HCT116 (cell line): ENCODE data around the gene BRSK2. TPM values are rescaled to one million over a fixed set of nuclear protein-coding genes. Genes with fewer than 3 reads are reported as not detected.

Source experiments
- ATAC-seq: fragments of 200-7000 bp; cut with Tn5 transposase; 2 replicates; pipeline ENCODE4 v1.9.1; 2020; ENCODE audit warnings: mild to moderate bottlenecking, moderate library complexity
- BruUV-seq: library from RNA; stranded (reverse); fragments of 400-500 nt; replicated peaks from 2 replicates; lab custom pipeline; 2021; lab: Mats Ljungman, UMichigan
- CTCF ChIA-PET: fragments of 300-600 bp; sonication (Branson Sonifier 250); formaldehyde crosslinking; loops from one replicate; lab custom pipeline; 2021; ENCODE audit warnings: antibody characterized with exemption; lab: Charles Lee
- POLR2A ChIA-PET: fragments of 300-600, 350-600 bp; sonication (Branson Sonifier 250); formaldehyde crosslinking; loops from one replicate; lab custom pipeline; 2021; ENCODE audit warnings: antibody characterized with exemption; lab: Charles Lee
- RAD21 ChIA-PET, 2 experiments: fragments of 300-600 bp; sonication (Branson Sonifier 250); formaldehyde crosslinking; loops; one replicate each; lab custom pipeline; 2023; ENCODE audit warnings: low total read pairs in 2 of 2; ENCODE audit not compliant: uncharacterized antibody in 2 of 2, unreplicated experiment in 2 of 2, low non-redundant PET in 1 of 2; lab: Charles Lee
- DNase-seq: peaks from one replicate; pipeline ENCODE4 v3.0.0-alpha.2; 2010; ENCODE audit warnings: low read depth, low spot score
- H2AFZ ChIP-seq: fragments of 200-600 bp; shearing (Covaris generic), sonication (generic); 2 replicates; pipeline ENCODE4 v1.6.1; 2017; ENCODE audit warnings: low read depth, mixed run types, mixed read lengths, antibody characterized with exemption, low read length; ENCODE audit not compliant: poor library complexity, severe bottlenecking
- H3K27ac ChIP-seq: 2 replicates; pipeline ENCODE4 v1.5.1; 2012; ENCODE audit warnings: low read depth, low read length
- H3K27me3 ChIP-seq: fragments of 200-600 bp; sonication (generic); 2 replicates; pipeline ENCODE4 v1.6.1; 2016; ENCODE audit warnings: mixed run types, low read length, mixed read lengths; ENCODE audit not compliant: insufficient read depth
- H3K36me3 ChIP-seq, 2 experiments: fragments of 200-500 bp in 1 of 2; fragments of 200-600 bp in 1 of 2; sonication (Bioruptor generic) in 1 of 2; sonication (generic) in 1 of 2; 2 replicates each; pipeline versions ENCODE4 v1.5.1 to v1.6.1; 2014 to 2016; ENCODE audit warnings: low read length in 2 of 2, inconsistent platforms in 1 of 2, mixed read lengths in 1 of 2, mixed run types in 1 of 2; ENCODE audit not compliant: insufficient read depth in 2 of 2, control insufficient read depth in 1 of 2
- H3K4me1 ChIP-seq, 2 experiments: fragments of 200-600 bp in 1 of 2; sonication (generic) in 1 of 2; 2 replicates each; pipeline versions ENCODE4 v1.5.1 to v1.6.1; 2012 to 2017; ENCODE audit warnings: low read length in 2 of 2, inconsistent platforms in 1 of 2, mild to moderate bottlenecking in 1 of 2, mixed read lengths in 1 of 2, mixed run types in 1 of 2, moderate library complexity in 1 of 2; ENCODE audit not compliant: insufficient read depth in 2 of 2, control insufficient read depth in 1 of 2
- H3K4me2 ChIP-seq: fragments of 200-600 bp; sonication (generic); 2 replicates; pipeline ENCODE4 v1.6.1; 2017; ENCODE audit warnings: mixed run types, low read length, mixed read lengths
- H3K4me3 ChIP-seq, 2 experiments: fragments of 200-600 bp in 1 of 2; sonication (generic) in 1 of 2; replicated peaks in 1 of 2; 2 replicates each; pipeline ENCODE4 v1.5.1; 2011 to 2016; ENCODE audit warnings: low read length in 2 of 2, control low read depth in 1 of 2, low read depth in 1 of 2, mild to moderate bottlenecking in 1 of 2, mixed read lengths in 1 of 2, mixed run types in 1 of 2
- H3K79me2 ChIP-seq: fragments of 200-600 bp; sonication (generic); 2 replicates; pipeline ENCODE4 v1.6.1; 2017; ENCODE audit warnings: mild to moderate bottlenecking, mixed run types, low read length, moderate library complexity, mixed read lengths; ENCODE audit not compliant: insufficient read depth
- H3K9ac ChIP-seq: fragments of 200-600 bp; sonication (generic); 2 replicates; pipeline ENCODE4 v1.6.1; 2016; ENCODE audit warnings: low read length, mixed read lengths
- H3K9me2 ChIP-seq: fragments of 200-600 bp; sonication (generic), shearing (Covaris generic); 2 replicates; pipeline ENCODE4 v1.6.1; 2017; ENCODE audit warnings: mixed run types, mild to moderate bottlenecking, moderate library complexity; ENCODE audit not compliant: insufficient read depth
- H3K9me3 ChIP-seq, 2 experiments: fragments of 200-500 bp in 1 of 2; fragments of 200-600 bp in 1 of 2; sonication (Bioruptor generic) in 1 of 2; sonication (generic) in 1 of 2; 2 replicates each; pipeline ENCODE4 v1.6.1; 2014 to 2017; ENCODE audit warnings: low read length in 2 of 2, mixed read lengths in 2 of 2, inconsistent platforms in 1 of 2, low read depth in 1 of 2, mild to moderate bottlenecking in 1 of 2, mixed run types in 1 of 2, moderate library complexity in 1 of 2; ENCODE audit not compliant: control insufficient read depth in 1 of 2, insufficient read depth in 1 of 2
- H4K20me1 ChIP-seq: fragments of 200-600 bp; sonication (generic), shearing (Covaris generic); 2 replicates; pipeline ENCODE4 v1.6.1; 2017; ENCODE audit warnings: mixed run types, mild to moderate bottlenecking, moderate library complexity; ENCODE audit not compliant: insufficient read depth
- CEBPB ChIP-seq: IDR thresholded peaks from 2 replicates; pipeline ENCODE4 v1.6.1; 2012; ENCODE audit warnings: low read depth
- ELF1 ChIP-seq: IDR thresholded peaks from 2 replicates; pipeline ENCODE4 v1.6.1; 2012; ENCODE audit warnings: low read depth, borderline replicate concordance
- EZH2 ChIP-seq: fragments of 200-600 bp; sonication (generic); IDR thresholded peaks from 2 replicates; pipeline ENCODE4 v1.6.1; 2017; ENCODE audit warnings: antibody characterized with exemption, mixed run types
- FOSL1 ChIP-seq: IDR thresholded peaks from 2 replicates; pipeline ENCODE4 v1.6.1; 2012; ENCODE audit warnings: low read depth
- POLR2A ChIP-seq: IDR thresholded peaks from 2 replicates; pipeline ENCODE4 v1.7.0; 2011; ENCODE audit warnings: borderline replicate concordance; ENCODE audit not compliant: insufficient read depth, insufficient read length; ENCODE audit errors: extremely low read depth
- SIN3A ChIP-seq: IDR thresholded peaks from 2 replicates; pipeline ENCODE4 v1.6.1; 2012; ENCODE audit warnings: low read depth
- SP1 ChIP-seq: IDR thresholded peaks from 2 replicates; pipeline ENCODE4 v1.6.1; 2012; ENCODE audit warnings: low read depth
- TCF7L2 ChIP-seq: IDR thresholded peaks from 2 replicates; pipeline ENCODE4 v1.7.0; 2011; ENCODE audit warnings: borderline replicate concordance, inconsistent platforms; ENCODE audit not compliant: insufficient read depth, insufficient read length; ENCODE audit errors: extremely low read depth
- ZBTB33 ChIP-seq: IDR thresholded peaks from 2 replicates; pipeline ENCODE4 v1.6.1; 2011; ENCODE audit warnings: mild to moderate bottlenecking, low read length, moderate library complexity; ENCODE audit not compliant: insufficient replicate concordance; ENCODE audit errors: extremely low read depth
- intact Hi-C: fragments of 100-400 bp; cut with micrococcal nuclease; formaldehyde crosslinking; loops from 2 replicates; pipeline ENCODE4 v1.10.0; 2022
- total RNA-seq: library from RNA; stranded (reverse); gene quantifications from one replicate; pipeline ENCODE4 v1.2.1, GENCODE V29; 2021; ENCODE audit not compliant: unreplicated experiment
- TF ChIP-seq, protein P1 (sequence below): IDR thresholded peaks from 2 replicates; pipeline ENCODE4 v1.6.1; 2012; ENCODE audit warnings: low read depth
- TF ChIP-seq, protein P2 (sequence below): IDR thresholded peaks from 2 replicates; pipeline ENCODE4 v1.6.1; 2012

BRSK2 gene
- total RNA-seq, 1 experiment from 2014 or later: 14.0 TPM

GRCh38 chr11:1451781-1452470 is 62.2 kb downstream of the BRSK2 start:
- no peak for TF ChIP-seq POLR2A
- no peak for TF ChIP-seq FOSL1
- TF ChIP-seq ELF1: no peak
- no peak for TF ChIP-seq SP1
- TF ChIP-seq, protein P1, sequence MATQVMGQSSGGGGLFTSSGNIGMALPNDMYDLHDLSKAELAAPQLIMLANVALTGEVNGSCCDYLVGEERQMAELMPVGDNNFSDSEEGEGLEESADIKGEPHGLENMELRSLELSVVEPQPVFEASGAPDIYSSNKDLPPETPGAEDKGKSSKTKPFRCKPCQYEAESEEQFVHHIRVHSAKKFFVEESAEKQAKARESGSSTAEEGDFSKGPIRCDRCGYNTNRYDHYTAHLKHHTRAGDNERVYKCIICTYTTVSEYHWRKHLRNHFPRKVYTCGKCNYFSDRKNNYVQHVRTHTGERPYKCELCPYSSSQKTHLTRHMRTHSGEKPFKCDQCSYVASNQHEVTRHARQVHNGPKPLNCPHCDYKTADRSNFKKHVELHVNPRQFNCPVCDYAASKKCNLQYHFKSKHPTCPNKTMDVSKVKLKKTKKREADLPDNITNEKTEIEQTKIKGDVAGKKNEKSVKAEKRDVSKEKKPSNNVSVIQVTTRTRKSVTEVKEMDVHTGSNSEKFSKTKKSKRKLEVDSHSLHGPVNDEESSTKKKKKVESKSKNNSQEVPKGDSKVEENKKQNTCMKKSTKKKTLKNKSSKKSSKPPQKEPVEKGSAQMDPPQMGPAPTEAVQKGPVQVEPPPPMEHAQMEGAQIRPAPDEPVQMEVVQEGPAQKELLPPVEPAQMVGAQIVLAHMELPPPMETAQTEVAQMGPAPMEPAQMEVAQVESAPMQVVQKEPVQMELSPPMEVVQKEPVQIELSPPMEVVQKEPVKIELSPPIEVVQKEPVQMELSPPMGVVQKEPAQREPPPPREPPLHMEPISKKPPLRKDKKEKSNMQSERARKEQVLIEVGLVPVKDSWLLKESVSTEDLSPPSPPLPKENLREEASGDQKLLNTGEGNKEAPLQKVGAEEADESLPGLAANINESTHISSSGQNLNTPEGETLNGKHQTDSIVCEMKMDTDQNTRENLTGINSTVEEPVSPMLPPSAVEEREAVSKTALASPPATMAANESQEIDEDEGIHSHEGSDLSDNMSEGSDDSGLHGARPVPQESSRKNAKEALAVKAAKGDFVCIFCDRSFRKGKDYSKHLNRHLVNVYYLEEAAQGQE: no peak
- no peak for TF ChIP-seq SIN3A
- TF ChIP-seq CEBPB: no peak
- no peak for TF ChIP-seq TCF7L2
- no peak for TF ChIP-seq ZBTB33
- TF ChIP-seq, protein P2, sequence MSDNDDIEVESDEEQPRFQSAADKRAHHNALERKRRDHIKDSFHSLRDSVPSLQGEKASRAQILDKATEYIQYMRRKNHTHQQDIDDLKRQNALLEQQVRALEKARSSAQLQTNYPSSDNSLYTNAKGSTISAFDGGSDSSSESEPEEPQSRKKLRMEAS: no peak
- TF ChIP-seq EZH2: no peak
- Histone ChIP-seq H3K9me2 (no peaks in the 10 kb centered on the region), H3K9me3 (no peaks in the 10 kb centered on the region), H3K4me2 (no peak overlapping the region), H4K20me1 (no peaks in the 10 kb centered on the region), H3K9ac (no peak overlapping the region), H3K27me3 (no peaks in the 10 kb centered on the region), H3K4me1 (no peaks in the 10 kb centered on the region), H3K36me3 (no peaks in the 10 kb centered on the region), H3K79me2 (no peaks in the 10 kb centered on the region), H3K27ac (no peak overlapping the region), H3K4me3 (no peak overlapping the region), H2AFZ (no peak overlapping the region)
- POLR2A ChIA-PET: no interaction called here
- ATAC-seq (no peak), DNase-seq (no peak)
- RAD21 ChIA-PET: no interaction called here
- CTCF ChIA-PET: no interaction called here
- intact Hi-C loops: no loop called here
- no TSS peak for BruUV-seq
